Ascending aorta (tissue), 2 donors: ENCODE results near the gene SORCS2. TPM values are rescaled to one million over a fixed set of nuclear protein-coding genes. Genes with fewer than 3 reads are reported as not detected.

ENCODE experiments used
- DNase-seq, 2 donors: peaks; one replicate each; pipeline ENCODE4 v3.0.0-alpha.2; 2019; ENCODE audit warnings: low spot score in 2 of 2
- H3K27ac ChIP-seq, 2 donors: fragments of 200-600 bp; sonication (generic); one replicate each; pipeline ENCODE4 v1.5.1; 2016 to 2017; ENCODE audit warnings: mild to moderate bottlenecking in 1 of 2
- H3K27me3 ChIP-seq: fragments of 200-600 bp; sonication (generic); one replicate; pipeline ENCODE4 v1.5.1; 2017
- H3K36me3 ChIP-seq, 2 donors: fragments of 200-600 bp; sonication (generic); one replicate each; pipeline ENCODE4 v1.5.1; 2016
- H3K4me1 ChIP-seq, 2 donors: fragments of 200-600 bp; sonication (generic); one replicate each; pipeline ENCODE4 v1.5.1; 2016 to 2017; ENCODE audit warnings: mild to moderate bottlenecking in 1 of 2
- H3K4me3 ChIP-seq, 2 donors: fragments of 200-600 bp; sonication (generic); one replicate each; pipeline ENCODE4 v1.5.1; 2016 to 2017; ENCODE audit warnings: mild to moderate bottlenecking in 1 of 2
- H3K9me3 ChIP-seq, 2 donors: fragments of 200-600 bp; sonication (generic); one replicate each; pipeline ENCODE4 v1.5.1; 2016
- intact Hi-C: fragments of 100-400 bp; cut with DNase I; formaldehyde crosslinking; loops from one replicate; pipeline ENCODE4 v1.15.1; 2023
- total RNA-seq: library from RNA; depleted of rRNA; stranded (reverse); fragments of >200 nt; gene quantifications from one replicate; pipeline ENCODE4 v1.1.0, GENCODE V29; 2016
- TF ChIP-seq, protein P1 (sequence below), 3 experiments: fragments of 200-600 bp in 2 of 3; fragments of 450-650 bp in 1 of 3; sonication (generic) in 2 of 3; IDR thresholded peaks; one replicate each; pipeline ENCODE4 v1.5.1; 2016 to 2019; ENCODE audit warnings: antibody characterized with exemption in 3 of 3, mild to moderate bottlenecking in 1 of 3, moderate library complexity in 1 of 3

SORCS2 gene
- total RNA-seq, 1 donor from 2014 or later, result 0.32 TPM

DNA sequence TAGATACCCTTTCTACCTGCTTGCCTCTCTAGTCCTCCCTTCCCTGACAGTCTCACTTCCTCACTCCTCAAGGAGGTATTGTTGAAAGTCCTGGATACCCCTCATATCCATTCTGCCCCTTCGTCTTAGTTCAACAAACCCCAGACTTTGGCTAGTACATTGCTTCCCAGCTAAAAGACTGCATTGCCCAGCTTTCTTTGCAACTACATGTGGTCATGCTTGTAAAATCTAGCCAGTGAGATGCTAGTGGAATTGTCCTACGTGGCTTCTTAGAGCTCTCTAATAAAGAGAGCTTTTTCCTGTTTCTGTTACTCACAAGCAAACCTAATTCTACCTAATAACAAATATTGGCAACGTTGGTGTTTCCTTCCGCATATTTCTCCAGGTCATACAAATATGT is 480.3 kb downstream of the SORCS2 start:
- H3K9me3 ChIP-seq, result no peaks in the 10 kb centered on the region
- H3K36me3 ChIP-seq, result no peaks in the 10 kb centered on the region
- no peak overlapping the region for H3K4me3 ChIP-seq
- no peaks in the 10 kb centered on the region for H3K27me3 ChIP-seq
- no peaks in the 10 kb centered on the region for H3K4me1 ChIP-seq
- no peak overlapping the region for H3K27ac ChIP-seq
- DNase-seq, result no peak
- TF ChIP-seq, protein P1, sequence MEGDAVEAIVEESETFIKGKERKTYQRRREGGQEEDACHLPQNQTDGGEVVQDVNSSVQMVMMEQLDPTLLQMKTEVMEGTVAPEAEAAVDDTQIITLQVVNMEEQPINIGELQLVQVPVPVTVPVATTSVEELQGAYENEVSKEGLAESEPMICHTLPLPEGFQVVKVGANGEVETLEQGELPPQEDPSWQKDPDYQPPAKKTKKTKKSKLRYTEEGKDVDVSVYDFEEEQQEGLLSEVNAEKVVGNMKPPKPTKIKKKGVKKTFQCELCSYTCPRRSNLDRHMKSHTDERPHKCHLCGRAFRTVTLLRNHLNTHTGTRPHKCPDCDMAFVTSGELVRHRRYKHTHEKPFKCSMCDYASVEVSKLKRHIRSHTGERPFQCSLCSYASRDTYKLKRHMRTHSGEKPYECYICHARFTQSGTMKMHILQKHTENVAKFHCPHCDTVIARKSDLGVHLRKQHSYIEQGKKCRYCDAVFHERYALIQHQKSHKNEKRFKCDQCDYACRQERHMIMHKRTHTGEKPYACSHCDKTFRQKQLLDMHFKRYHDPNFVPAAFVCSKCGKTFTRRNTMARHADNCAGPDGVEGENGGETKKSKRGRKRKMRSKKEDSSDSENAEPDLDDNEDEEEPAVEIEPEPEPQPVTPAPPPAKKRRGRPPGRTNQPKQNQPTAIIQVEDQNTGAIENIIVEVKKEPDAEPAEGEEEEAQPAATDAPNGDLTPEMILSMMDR (IDR thresholded peaks at IDR 0.05), result no peak
- intact Hi-C loops, result no loop called here

DNA sequence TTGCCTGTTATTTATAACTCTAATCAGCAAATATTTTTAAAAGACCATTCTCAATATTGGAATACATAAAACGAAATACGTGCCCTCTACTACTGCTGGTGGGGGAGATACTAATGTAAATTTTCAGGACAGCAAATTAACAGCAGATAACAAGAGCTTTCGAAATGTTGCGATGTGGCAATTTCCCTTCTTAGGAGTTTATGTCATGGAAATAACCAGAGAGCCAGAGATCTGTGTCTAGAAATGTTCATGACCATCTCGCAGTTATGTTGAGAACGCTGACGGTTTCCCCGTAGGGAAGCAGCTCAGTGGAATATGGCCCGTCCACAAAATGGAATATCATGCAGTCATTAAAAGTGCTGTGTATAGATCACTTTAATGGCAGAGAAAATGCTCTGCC is 480.8 kb downstream of the SORCS2 start:
- TF ChIP-seq, protein P1 (IDR thresholded peaks at IDR 0.05), result no peak
- DNase-seq, result no peak
- intact Hi-C loops, result no loop called here

DNA sequence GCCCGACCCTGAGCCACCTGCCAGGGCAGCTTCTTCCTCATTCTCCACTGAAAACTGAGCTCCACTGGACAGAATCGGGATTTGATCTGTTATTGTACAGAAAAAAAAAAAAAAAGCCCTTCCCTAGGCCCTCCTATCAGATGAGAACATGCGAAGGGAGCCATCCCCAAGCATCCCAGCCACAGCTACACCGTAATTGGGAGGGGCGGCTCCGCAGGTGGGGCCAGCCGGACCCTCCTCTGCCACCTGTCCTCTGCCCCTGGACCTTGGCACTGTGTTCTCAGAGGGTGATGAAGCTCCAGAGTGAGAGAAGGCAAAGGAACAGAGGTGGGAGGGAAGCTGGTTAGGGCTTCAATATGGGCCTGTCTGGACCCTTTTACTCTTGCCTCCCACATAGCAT is 482.4 kb downstream of the SORCS2 start:
- H3K4me1 ChIP-seq, result no peaks in the 10 kb centered on the region
- H3K4me3 ChIP-seq, result no peak overlapping the region
- H3K27ac ChIP-seq, result no peak overlapping the region
- no peaks in the 10 kb centered on the region for H3K9me3 ChIP-seq
- TF ChIP-seq, protein P1 (IDR thresholded peaks at IDR 0.05), result no peak
- H3K27me3 ChIP-seq, result no peaks in the 10 kb centered on the region
- H3K36me3 ChIP-seq, result no peaks in the 10 kb centered on the region
- no peak for DNase-seq
- intact Hi-C loops, result no loop called here

More for the DNA sequence above, 480.8 kb downstream of the SORCS2 start:
- Histone ChIP-seq H3K4me3 (no peak overlapping the region), H3K27ac (no peak overlapping the region), H3K27me3 (no peaks in the 10 kb centered on the region), H3K36me3 (no peaks in the 10 kb centered on the region), H3K4me1 (no peaks in the 10 kb centered on the region), H3K9me3 (no peaks in the 10 kb centered on the region)

DNA sequence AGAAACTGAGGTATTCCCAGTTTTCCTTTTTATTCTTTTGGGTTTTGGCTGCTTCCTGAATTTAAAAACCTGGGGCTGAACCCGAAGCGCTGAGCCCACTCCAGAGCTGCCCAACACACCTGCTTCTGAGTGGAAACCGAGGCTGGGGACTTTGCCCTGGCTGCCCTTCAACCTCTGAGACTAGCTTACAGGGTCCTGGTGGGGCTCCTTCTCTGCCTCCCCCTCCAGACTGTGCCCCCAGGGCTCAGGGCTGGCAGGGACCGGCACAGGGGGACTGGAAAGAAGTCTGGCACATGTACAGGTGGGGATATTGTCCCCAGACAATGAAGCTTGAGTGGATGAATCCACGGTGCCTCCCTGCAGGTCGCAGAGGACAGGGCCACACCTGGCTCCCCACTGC is 482.8 kb downstream of the SORCS2 start:
- intact Hi-C loops, result no loop called here
- TF ChIP-seq, protein P1 (IDR thresholded peaks at IDR 0.05), result no peak
- no peak overlapping the region for H3K4me3 ChIP-seq
- no peaks in the 10 kb centered on the region for H3K27me3 ChIP-seq
- H3K27ac ChIP-seq, result no peak overlapping the region
- no peaks in the 10 kb centered on the region for H3K9me3 ChIP-seq
- H3K36me3 ChIP-seq, result no peaks in the 10 kb centered on the region
- no peaks in the 10 kb centered on the region for H3K4me1 ChIP-seq
- DNase-seq, result no peak

DNA sequence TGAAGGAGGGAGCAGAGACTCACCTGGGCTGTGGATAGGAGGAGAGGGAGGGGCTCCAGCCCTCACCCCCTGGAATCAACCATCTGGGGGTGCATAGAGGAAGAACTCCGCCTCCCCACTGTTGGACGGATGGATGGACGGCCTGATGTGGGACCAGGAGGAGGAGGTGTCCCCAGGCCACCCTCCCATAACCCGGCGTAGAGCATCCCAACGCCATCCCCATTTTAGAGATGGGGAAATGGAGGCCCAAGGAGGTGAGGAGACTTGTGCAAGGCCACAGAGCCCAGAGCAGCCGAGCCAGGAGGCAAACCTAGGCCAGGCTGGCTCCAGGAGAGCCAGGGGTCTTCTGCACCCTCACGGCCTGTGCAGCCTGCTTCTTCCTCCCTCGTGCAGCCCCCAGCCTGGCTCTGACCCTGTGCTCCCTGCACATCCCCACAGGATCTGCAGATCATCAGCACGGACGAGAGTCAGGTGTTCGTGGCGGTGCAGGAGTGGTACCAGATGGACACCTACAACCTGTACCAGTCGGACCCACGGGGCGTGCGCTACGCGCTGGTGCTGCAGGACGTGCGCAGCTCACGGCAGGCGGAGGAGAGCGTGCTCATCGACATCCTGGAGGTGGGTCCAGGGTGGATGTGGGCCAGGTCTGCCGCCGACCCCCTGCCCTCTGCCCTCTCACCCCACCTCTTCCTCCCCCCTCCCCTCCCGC is 483.4 kb downstream of the SORCS2 start:
- TF ChIP-seq, protein P1 (IDR thresholded peaks at IDR 0.05), result no peak
- no peak for DNase-seq
- Histone ChIP-seq H3K36me3 (no peaks in the 10 kb centered on the region), H3K4me1 (no peaks in the 10 kb centered on the region), H3K4me3 (no peak overlapping the region), H3K9me3 (no peaks in the 10 kb centered on the region), H3K27ac (no peak overlapping the region), H3K27me3 (no peaks in the 10 kb centered on the region)
- intact Hi-C loops, result no loop called here
